ENCODE data around the gene SIRT6.
"Not testable (repeated sequence)": the region's sequence is repeated elsewhere in the genome, so short reads cannot be mapped to it uniquely, and the experiment has no call there.

SIRT6 gene

GRCh38 chr19:4199699-4200293, 17.4 kb upstream of the SIRT6 start:
- no peak for DNase-seq (ENCODE audit: low read depth)

DNA sequence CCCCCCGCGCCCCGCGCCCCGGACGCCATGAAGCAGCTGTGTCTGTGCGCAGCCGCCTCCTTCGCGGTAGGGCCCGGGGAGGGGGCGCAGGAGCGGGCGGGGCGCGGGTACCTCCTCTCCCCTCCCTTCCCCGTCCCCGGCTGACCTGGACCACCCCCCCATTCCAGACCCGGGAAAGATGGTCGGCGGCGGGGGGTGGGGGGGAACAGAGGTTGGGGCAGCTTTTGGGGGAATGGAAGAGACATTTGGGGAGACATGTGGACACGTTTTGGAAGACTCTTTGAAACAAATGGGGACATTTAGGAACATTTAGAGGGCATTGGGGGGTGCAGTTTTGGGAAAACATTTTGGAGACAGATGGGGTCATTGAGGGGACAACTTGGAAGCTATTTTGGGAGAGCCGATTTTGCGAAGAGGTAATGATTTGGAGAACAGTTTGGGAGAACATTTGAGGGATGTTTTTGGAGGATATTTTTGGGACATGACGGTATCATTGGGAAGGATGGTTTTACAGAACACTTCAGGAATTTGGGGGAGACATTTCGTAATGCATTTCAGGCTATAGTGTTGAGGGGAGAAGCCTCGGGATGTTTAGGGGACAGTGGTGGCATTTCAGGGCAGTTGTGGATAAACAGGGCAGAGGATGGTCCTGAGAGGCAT, 16.2 kb upstream of the SIRT6 start:
- no peak for DNase-seq (ENCODE audit: low read depth)

DNA sequence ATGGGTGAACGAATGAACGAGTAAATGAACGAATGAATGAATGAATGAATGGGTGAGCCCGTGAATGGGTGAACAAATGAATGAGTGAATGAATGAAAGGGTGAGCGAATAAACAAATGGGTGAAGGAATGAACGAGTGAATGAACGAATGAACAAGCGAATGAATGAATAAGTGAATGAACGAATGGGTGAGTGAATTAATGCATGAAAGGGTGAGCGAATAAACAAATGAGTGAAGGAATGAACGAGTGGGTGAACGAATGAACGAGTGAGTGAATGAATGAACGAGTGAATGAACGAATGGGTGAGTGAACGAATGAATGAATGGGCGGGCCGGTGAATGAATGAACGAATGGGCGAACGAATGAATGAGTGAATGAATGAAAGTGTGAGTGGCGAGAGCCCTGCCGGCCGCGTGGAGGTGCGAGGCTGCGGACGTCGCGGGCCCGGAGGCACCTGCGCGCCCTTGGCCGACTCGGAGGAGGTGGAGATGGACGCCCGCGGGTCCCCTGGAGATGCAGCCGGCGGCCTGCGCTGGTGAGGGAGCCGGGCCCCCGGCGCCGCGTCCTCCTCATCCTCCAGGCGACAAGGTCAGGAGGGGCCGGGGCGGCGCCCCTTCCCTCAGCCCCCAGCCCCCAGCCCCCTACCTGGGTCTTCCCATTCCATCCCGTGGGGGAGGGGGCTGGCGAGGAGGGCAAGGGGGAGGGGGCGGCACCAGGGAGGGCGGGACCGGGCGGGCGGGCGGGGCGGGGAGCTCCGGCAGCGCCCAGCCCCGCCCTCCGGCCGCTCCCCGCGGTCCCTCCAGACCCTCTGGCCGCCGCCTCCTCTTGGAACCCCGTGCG, 15.5 kb upstream of the SIRT6 start:
- DNase-seq (ENCODE audit: low read depth) = no peak

DNA sequence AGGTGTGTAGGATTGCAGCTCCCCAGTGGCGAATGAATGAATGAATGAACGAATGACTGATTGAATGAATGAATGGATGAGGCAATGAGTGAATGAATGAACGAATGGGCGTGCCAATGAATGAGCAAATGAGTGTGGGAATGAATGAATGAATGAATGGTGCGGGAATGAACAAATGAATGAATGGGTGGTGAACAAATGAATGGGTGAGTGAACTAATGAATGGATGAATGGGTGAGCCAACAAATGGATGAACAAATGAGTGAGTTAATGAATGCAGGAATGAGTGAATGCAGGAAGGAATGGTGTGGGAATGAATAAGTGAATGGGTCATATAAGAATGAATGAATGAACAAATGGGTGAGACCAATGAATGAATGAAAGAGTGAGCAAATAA, 14.9 kb upstream of the SIRT6 start:
- DNase-seq (ENCODE audit: low read depth) = no peak

DNA sequence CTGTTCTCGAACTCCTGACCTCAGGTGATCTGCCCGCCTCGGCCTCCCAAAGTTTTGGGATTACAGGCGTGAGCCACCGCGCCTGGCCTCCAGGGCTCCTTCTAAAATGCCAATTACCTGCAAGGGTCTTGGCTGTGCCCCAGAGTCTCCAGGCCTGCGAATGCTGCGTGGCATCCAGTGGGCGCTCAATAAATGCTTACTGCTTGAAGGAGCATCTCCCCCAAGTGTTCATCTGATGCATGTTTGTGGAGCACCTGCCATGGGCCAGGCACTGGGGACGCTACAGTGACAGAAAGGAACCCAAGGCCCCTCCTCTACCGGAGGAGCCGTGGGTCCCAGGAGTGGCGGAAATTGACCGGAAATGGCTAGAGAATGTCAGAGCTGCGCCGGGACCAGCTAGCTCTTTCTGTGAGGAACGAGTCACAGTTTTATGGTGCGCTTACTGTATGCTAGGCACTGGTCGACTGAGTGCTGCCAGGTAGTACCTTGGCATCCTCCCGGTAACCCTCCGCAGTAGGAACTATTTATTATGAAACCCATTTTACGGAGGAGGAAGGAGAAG, 14.3 kb upstream of the SIRT6 start:
- DNase-seq (ENCODE audit: low read depth) = no peak

DNA sequence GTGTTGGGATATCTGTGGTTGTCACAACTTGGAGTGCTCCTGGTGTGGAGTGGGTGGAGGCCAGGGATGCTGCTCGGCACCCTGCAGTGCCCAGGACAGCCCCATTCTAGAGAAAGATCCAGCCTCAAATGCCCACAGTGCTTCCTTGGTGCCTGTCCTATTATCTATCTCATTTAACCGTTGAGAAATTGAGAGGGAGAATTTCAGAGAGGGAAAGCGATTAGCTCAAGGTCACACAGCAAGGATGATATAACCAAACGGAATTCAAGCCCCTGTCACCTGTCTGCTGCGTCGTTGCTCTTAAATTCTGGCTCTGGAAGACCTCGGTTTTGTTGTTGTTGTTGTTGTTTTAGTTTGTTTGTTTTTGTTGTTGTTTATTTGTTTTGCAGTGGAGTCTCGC, 13.6 kb upstream of the SIRT6 start:
- DNase-seq (ENCODE audit: low read depth) = no peak

DNA sequence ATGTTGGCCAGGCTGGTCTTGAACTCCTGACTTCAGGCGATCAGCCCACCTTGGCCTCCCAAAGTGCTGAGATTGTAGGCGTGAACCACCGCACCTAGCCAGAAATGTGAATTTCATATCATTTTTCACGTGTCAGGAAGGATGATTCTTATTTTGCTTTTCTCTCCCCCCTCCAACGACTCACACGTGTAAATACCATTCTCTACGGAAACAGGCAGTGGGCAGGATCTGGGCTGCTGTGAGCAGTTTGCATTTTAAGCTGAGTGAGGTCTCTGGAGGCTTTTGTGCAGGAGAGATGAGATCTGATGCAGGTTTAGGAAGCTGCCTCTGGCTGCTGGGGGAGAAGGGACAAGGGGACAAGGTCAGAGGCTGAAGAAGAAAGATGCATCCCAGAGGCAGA, 12.0 kb upstream of the SIRT6 start:
- DNase-seq (ENCODE audit: low read depth) = no peak

DNA sequence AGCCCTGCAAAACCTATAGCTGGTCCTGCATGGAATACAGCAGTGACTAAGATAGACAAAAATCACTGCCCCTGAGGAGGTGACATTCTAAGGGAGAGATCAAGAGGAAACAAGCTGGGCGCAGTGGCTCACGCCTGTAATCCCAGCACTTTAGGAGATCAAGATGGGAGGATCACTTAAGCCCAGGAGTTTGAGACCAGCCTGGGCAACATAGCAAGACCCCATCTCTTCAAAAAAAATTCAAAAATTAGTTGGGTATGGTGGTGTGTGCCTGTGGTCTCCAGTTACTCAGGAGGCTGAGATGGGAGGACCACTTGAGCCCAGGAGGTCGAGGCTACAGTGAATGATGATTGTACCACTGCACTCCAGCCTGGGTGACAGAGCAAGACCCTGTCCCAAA, 10.2 kb upstream of the SIRT6 start:
- DNase-seq (ENCODE audit: low read depth) = not testable (repeated sequence)

GRCh38 chr19:4189641-4190040, 7.3 kb upstream of the SIRT6 start:
- DNase-seq (ENCODE audit: low read depth) = no peak

DNA sequence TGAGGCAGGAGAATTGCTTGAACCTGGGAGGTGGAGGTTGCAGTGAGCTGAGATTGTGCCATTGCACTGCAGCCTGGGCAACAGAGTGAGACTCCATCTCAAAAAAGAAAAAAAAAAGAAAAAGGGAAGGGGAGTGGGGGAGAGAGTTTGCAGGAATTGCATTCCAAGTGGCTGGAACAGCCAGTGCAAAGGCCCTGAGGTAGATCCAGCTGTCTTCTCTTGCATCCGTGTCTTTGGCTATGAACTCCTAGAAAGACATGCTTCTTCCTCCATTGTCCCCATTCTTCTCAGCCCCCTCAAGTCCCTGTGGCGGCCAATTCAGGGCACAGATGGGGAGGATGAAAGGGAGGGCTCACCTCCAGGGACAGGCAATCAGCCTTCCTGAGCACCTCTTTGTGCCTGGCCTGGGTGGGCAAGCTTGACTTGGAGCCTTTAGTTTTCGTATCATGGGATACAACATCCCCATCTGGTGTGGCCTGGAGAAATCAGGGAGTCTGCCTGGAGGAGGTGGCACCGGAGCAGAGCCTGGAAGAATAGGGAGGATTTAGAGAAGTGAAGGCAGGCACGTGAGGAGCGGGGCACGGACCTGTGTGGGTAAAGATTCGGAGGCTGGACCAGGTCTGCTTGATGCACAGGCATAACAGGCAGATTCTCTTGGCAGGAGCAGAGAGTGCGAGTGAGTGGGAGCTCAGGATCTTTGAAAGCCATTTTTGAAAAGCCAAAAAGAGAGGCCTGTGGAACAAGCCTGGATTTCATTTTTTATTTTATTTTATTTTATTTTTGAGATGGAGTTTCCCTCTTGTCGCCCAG, 5.2 kb upstream of the SIRT6 start:
- no peak for DNase-seq (ENCODE audit: low read depth)

GRCh38 chr19:4186087-4186993, 4.0 kb upstream of the SIRT6 start:
- DNase-seq (ENCODE audit: low read depth) = peak; percentile 32

GRCh38 chr19:4185413-4186086, 3.2 kb upstream of the SIRT6 start:
- DNase-seq (ENCODE audit: low read depth) = no peak

- no peak for DNase-seq (ENCODE audit: low read depth)
These were observed 2.5 kb upstream of the SIRT6 start for GRCh38 chr19:4184718-4185352.

- DNase-seq (ENCODE audit: low read depth) = no peak
These were observed 1.8 kb upstream of the SIRT6 start for GRCh38 chr19:4183967-4184717.

DNA sequence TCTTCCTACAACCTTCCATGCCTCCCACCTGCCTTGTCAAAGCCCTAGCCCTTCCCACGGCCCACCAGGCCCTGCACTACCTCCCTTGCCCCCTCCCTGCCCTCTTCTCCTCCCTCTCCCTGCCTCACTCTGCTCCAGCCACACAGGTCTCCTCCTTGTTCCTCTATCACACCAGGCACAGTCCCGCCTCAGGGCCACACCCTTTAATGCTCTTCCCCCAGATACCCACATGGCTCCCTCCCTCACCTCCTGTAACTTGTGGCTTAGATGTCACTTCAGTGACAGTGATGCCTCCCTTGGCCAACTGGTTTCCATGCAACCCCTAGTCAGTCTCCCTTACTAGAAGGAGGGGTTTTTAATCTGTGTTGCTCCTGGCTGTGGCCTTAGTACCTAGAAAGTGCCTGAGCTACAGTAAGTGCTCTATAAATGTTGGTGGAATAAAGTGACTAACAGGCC, 1.3 kb downstream of the SIRT6 start:
- no peak for DNase-seq (ENCODE audit: low read depth)

DNA sequence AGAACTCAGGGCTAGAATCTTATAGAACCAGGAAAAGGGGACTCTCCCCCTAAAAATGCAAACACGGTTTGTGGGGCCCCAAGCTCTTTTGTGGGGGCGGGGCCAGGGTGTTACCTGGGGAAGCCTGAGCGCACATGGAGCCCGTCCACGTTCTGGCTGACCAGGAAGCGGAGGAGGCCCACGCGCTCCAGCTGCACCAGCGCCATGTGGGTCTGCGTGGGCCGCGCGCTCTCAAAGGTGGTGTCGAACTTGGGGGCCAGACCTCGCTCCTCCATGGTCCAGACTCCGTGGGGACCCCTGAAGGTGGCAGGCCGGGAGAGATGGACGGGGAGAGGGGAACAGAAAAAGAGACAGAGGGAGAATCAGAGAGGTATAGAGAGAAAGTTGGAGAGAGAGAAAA, 3.4 kb downstream of the SIRT6 start:
- no peak for DNase-seq (ENCODE audit: low read depth)

DNA sequence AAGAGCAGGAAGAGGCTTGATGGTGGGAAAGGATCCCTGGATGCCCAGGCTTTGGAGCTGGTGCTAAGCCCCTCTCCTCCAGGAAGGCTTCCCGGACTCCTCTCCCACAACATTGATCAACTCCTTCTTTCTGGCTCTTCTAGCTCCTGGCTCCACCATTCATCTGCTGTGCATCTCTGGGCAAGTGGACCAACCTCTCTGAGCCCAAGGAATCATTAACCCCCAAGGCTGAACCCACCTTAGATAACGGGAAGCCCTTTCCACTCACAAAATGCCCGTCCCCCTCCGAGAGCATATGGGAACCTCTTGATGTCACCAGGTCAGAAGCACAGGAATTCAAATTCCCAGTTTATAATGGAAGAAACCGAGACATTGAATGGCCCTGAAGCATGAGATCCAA, 5.2 kb downstream of the SIRT6 start:
- DNase-seq (ENCODE audit: low read depth) = no peak

GRCh38 chr19:4175669-4175931, 6.8 kb downstream of the SIRT6 start:
- DNase-seq (ENCODE audit: low read depth) = no peak

GRCh38 chr19:4174895-4175668, 7.3 kb downstream of the SIRT6 start:
- DNase-seq (ENCODE audit: low read depth) = no peak
